CD8-positive, alpha-beta memory T cell (primary cell): Measurements from ENCODE around the gene RIN3. TPM values are rescaled to one million over a fixed set of nuclear protein-coding genes. Genes with fewer than 3 reads are reported as not detected.
"Not testable (repeated sequence)": the region's sequence is repeated elsewhere in the genome, so short reads cannot be mapped to it uniquely, and the experiment has no call there.

ENCODE experiments used
- CTCF ChIA-PET: fragments of 350-600 bp; sonication (Branson Sonifier 250); formaldehyde crosslinking; loops from one replicate; lab custom pipeline; 2021; ENCODE audit warnings: antibody characterized with exemption; lab: Charles Lee
- POLR2A ChIA-PET: fragments of 350-600 bp; sonication (Branson Sonifier 250); formaldehyde crosslinking; loops from one replicate; lab custom pipeline; 2021; ENCODE audit warnings: antibody characterized with exemption; lab: Charles Lee
- DNase-seq, 5 donors: peaks; one replicate each; pipeline versions ENCODE4 v3.0.0 to v3.0.0-alpha.2; 2020 to 2022; ENCODE audit warnings: mixed read lengths in 1 of 5
- H3K27ac ChIP-seq: one replicate; pipeline ENCODE4 v1.7.0; 2013; ENCODE audit warnings: low read depth, mild to moderate bottlenecking, low read length, moderate library complexity
- H3K27me3 ChIP-seq: 2 replicates; pipeline ENCODE4 v1.7.0; 2013; ENCODE audit warnings: low read length, mild to moderate bottlenecking; ENCODE audit not compliant: insufficient read depth, poor library complexity, severe bottlenecking
- H3K36me3 ChIP-seq: 2 replicates; pipeline ENCODE4 v1.7.0; 2013; ENCODE audit warnings: mild to moderate bottlenecking, low read length, moderate library complexity; ENCODE audit not compliant: insufficient read depth
- H3K4me1 ChIP-seq: 2 replicates; pipeline ENCODE4 v1.7.0; 2013; ENCODE audit warnings: mild to moderate bottlenecking, low read length, moderate library complexity; ENCODE audit not compliant: insufficient read depth
- H3K4me3 ChIP-seq: 2 replicates; pipeline ENCODE4 v1.7.0; 2013; ENCODE audit warnings: mild to moderate bottlenecking, low read length
- H3K9me3 ChIP-seq: 2 replicates; pipeline ENCODE4 v1.7.0; 2013; ENCODE audit warnings: mild to moderate bottlenecking, low read length
- H3K27ac Mint-ChIP-seq, 8 donors: one replicate each; pipeline ENCODE4 v1.8.0; 2020 to 2021; ENCODE audit warnings: mixed read lengths in 8 of 8, mild to moderate bottlenecking in 6 of 8, inconsistent platforms in 3 of 8, moderate library complexity in 3 of 8
- H3K27me3 Mint-ChIP-seq, 2 donors: one replicate each; pipeline ENCODE4 v1.8.0; 2020 to 2021; ENCODE audit warnings: mixed read lengths in 2 of 2, mild to moderate bottlenecking in 1 of 2, moderate library complexity in 1 of 2
- H3K36me3 Mint-ChIP-seq, 3 donors: one replicate each; pipeline ENCODE4 v1.8.0; 2020 to 2021; ENCODE audit warnings: mixed read lengths in 3 of 3, inconsistent platforms in 1 of 3, mild to moderate bottlenecking in 1 of 3
- H3K4me1 Mint-ChIP-seq, 3 donors: one replicate each; pipeline ENCODE4 v1.8.0; 2020 to 2021; ENCODE audit warnings: mixed read lengths in 3 of 3, inconsistent platforms in 1 of 3, mild to moderate bottlenecking in 1 of 3
- H3K4me3 Mint-ChIP-seq, 7 donors: one replicate each; pipeline ENCODE4 v1.8.0; 2020 to 2021; ENCODE audit warnings: mixed read lengths in 7 of 7, mild to moderate bottlenecking in 6 of 7, moderate library complexity in 4 of 7, inconsistent platforms in 2 of 7
- H3K9me3 Mint-ChIP-seq, 5 donors: one replicate each; pipeline ENCODE4 v1.8.0; 2020 to 2022; ENCODE audit warnings: mixed read lengths in 5 of 5, mild to moderate bottlenecking in 3 of 5, moderate library complexity in 2 of 5, inconsistent platforms in 1 of 5
- polyA plus RNA-seq: library from polyadenylated mRNA; unstranded; fragments of 300-500 nt; fragmentation: Illumina TruSeq; gene quantifications from one replicate; pipeline ENCODE4 v1.2.3, GENCODE V29; 2021
- total RNA-seq, 2 experiments: library from RNA; stranded (reverse); gene quantifications; one replicate each; pipeline ENCODE4 v1.2.3, GENCODE V29; 2021

RIN3 gene
- total and polyA plus RNA-seq, 3 experiments from 2014 or later: 31.9 to 47.4 (median 46.0) TPM

DNA sequence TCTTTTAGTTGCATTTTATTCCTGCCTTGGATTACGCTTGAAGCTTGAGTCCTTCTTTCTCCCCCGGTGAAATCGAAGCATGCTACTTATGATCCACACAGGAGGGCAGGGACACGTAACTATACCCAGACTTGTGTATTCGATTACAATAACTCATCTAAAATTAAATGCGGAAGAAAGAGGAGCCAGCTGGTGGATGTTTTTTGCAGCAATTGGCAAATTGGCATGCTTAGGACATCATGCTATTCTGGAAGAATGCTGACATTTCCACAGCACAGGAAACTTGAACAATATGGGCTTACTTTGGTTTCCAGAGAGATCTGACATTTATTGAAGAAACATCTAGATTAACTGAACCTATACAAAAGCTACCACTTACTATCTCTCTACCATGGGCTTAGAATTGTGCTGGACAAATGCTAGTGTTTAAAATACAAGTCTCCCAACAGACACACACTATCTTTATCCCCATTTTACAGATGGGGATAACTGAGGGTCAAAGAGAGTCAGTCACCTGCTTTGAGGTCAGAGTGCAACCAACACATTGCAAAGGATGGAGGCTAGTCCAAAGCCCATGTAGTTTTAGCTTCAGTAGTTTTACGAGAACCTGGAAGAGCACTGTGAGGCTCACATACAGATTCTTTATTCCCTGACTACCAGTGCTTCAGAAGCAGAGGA lies 198.5 kb downstream of the RIN3 start:
- Mint-ChIP-seq H3K36me3 (peaks cover 0 to 6% (median 3%) of the 10 kb centered on the region in 3 donors), H3K27ac (no peak overlapping the region), H3K9me3 (no peaks in the 10 kb centered on the region), H3K4me1 (no peaks in the 10 kb centered on the region), H3K27me3 (peaks cover 4 to 10% of the 10 kb centered on the region in 2 donors), H3K4me3 (no peak overlapping the region)
- CTCF ChIA-PET: interaction anchor here (1.1 to 3.9 kb wide), 4 partner anchors 14 to 72 kb away, joined by 3 to 22 read pairs (median 4); no protein-coding TSS in a partner anchor
- DNase-seq: no peak
- Histone ChIP-seq H3K9me3 (no peaks in the 10 kb centered on the region), H3K4me3 (no peak overlapping the region), H3K27ac (no peak overlapping the region), H3K36me3 (no peaks in the 10 kb centered on the region), H3K4me1 (no peaks in the 10 kb centered on the region), H3K27me3 (no peaks in the 10 kb centered on the region)
- POLR2A ChIA-PET: interaction anchor here (0.6 kb wide), 1 partner anchor 56 kb away, joined by 3 read pairs; no protein-coding TSS in a partner anchor

DNA sequence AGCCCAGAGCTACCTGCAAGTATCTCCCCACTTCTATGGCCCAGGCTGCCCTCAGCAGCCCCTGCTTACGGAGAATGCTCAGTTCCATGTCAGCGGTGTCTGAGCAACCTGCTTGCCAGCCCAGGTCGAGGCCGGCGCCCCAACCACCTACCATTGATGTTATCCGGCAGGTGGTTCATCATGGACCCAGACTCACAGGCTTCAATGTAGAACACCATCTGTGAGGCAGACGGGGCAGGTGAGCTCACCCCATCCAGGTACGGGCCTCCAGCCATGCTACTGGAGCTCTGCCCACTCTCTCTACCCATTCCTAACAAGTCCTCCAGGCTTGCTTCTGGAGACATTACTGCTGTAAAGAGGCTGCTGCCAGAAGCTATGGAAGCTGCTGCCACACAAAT lies 199.1 kb downstream of the RIN3 start:
- peaks cover 0 to 6% (median 3%) of the 10 kb centered on the region in 3 donors for H3K36me3 Mint-ChIP-seq
- Histone ChIP-seq H3K9me3 (no peaks in the 10 kb centered on the region), H3K27me3 (no peaks in the 10 kb centered on the region), H3K4me3 (no peak overlapping the region), H3K27ac (no peak overlapping the region), H3K36me3 (no peaks in the 10 kb centered on the region), H3K4me1 (no peaks in the 10 kb centered on the region)
- no peak for DNase-seq
- H3K4me1 Mint-ChIP-seq: peaks cover 3 to 4% (median 3%) of the 10 kb centered on the region in 3 donors
- H3K27ac Mint-ChIP-seq: no peak overlapping the region
- POLR2A ChIA-PET: interaction anchor here (0.6 kb wide), 1 partner anchor 56 kb away, joined by 3 read pairs; no protein-coding TSS in a partner anchor
- H3K27me3 Mint-ChIP-seq: peaks cover 4 to 7% of the 10 kb centered on the region in 2 donors
- CTCF ChIA-PET: interaction anchor here (1.4 to 3.9 kb wide), 3 partner anchors 13 to 71 kb away, joined by 3 to 22 read pairs (median 6); no protein-coding TSS in a partner anchor
- no peaks in the 10 kb centered on the region for H3K9me3 Mint-ChIP-seq
- H3K4me3 Mint-ChIP-seq: no peak overlapping the region

DNA sequence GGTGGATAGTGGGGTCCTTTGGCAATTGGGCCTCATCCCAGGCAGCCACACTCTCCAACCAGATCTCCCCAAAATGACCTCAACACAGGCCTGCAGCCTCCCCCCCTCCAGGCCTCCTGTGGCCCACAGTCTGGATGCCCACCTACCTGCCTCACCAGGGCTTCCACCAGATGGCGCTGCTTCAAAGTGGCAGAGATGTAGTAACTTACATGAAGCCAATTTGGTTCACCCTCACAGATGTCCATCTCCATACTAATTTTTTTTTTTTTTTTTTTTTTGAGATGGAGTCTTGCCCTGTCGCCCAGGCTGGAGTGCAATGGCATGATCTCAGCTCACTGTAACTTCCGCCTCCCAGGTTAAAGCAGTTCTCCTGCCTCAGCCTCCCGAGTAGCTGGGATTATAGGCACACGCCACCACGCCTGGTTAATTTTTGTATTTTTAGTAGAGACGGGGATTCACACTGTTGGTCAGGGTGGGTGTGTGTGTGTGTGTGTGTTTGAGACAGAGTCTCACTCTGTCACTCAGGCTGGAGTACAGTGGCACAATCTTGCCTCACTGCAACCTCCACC lies 201.2 kb downstream of the RIN3 start:
- H3K9me3 ChIP-seq, H3K27ac ChIP-seq, H3K36me3 ChIP-seq, POLR2A ChIA-PET, H3K27me3 ChIP-seq, H3K4me1 ChIP-seq, H3K4me1 Mint-ChIP-seq, H3K4me3 Mint-ChIP-seq, H3K36me3 Mint-ChIP-seq, H3K4me3 ChIP-seq, H3K27me3 Mint-ChIP-seq, H3K9me3 Mint-ChIP-seq: not testable (repeated sequence)
- CTCF ChIA-PET: interaction anchor here (0.7 to 3.9 kb wide), 5 partner anchors 35 to 342 kb away, joined by 3 to 22 read pairs (median 4); no protein-coding TSS in a partner anchor
- peak overlapping the region in 1 of 8 donors; percentile 34 for H3K27ac Mint-ChIP-seq
- peak; percentile 39 to 83 (median 68) for DNase-seq

DNA sequence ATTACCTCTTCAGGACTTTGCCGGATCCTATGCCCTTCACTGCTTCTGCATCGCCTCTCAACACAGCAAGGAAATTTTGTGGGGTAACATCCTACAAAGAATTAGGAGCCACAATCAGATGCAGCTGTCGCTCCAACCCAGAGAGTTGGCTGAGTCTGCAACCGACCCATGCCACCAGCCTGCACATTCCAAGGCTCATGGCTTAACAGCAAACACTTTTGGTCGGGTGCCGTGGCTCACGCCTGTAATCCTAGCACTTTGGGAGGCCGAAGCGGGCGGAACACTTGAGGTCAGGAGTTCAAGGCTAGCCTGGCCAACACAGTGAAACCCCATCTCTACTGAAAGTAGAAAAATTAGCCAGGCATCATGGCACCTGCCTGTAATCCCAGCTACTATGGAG lies 202.6 kb downstream of the RIN3 start:
- Histone ChIP-seq H3K36me3 (no peaks in the 10 kb centered on the region), H3K4me1 (no peaks in the 10 kb centered on the region), H3K27me3 (no peaks in the 10 kb centered on the region), H3K27ac (no peak overlapping the region), H3K4me3 (no peak overlapping the region), H3K9me3 (no peaks in the 10 kb centered on the region)
- peaks cover 0 to 2% of the 10 kb centered on the region in 2 donors for H3K27me3 Mint-ChIP-seq
- H3K4me3 Mint-ChIP-seq: no peak overlapping the region
- H3K9me3 Mint-ChIP-seq: peaks cover 0 to 2% (median 0%) of the 10 kb centered on the region in 5 donors
- ChIA-PET POLR2A (no interaction called here), CTCF (interaction anchor here (3.9 kb wide), 1 partner anchor 68 kb away, joined by 22 read pairs; no protein-coding TSS in a partner anchor)
- H3K36me3 Mint-ChIP-seq: peaks cover 0 to 6% (median 0%) of the 10 kb centered on the region in 3 donors
- H3K27ac Mint-ChIP-seq: no peak overlapping the region
- no peak for DNase-seq
- peaks cover 3 to 6% (median 3%) of the 10 kb centered on the region in 3 donors for H3K4me1 Mint-ChIP-seq

DNA sequence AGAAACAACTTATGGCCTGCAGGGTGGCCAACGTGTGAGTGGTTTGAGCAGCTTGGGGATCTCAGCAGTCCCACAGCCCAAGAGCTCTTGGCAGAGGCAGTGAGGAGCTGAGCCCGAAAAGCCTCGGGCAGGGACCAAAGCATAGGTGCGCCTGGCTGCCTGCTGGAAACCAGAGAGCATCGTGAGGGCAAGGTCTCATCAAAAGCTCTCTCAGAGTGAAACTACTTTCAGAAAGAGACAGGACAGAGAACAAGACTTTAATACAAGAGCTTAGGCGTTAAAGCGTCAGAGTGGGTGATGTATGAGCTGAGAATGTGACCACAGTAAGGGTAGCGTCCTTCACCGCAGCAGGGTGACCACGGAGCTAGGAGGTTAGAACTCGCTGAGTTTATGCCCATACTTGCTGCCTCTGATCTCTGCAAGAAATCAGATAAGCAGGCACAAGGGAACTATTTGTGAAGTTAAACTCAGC lies 204.0 kb downstream of the RIN3 start:
- POLR2A ChIA-PET: no interaction called here
- H3K36me3 ChIP-seq: no peaks in the 10 kb centered on the region
- H3K27ac ChIP-seq: no peak overlapping the region
- Mint-ChIP-seq H3K9me3 (peaks cover 0 to 2% (median 0%) of the 10 kb centered on the region in 5 donors), H3K4me3 (peak overlapping the region in 2 of 7 donors; percentile 8 to 75), H3K36me3 (no peaks in the 10 kb centered on the region), H3K27ac (peak overlapping the region in 3 of 8 donors; percentile 22 to 64 (median 26)), H3K27me3 (peaks cover 0 to 2% of the 10 kb centered on the region in 2 donors), H3K4me1 (peaks cover 3 to 6% (median 3%) of the 10 kb centered on the region in 3 donors)
- no peak overlapping the region for H3K4me3 ChIP-seq
- no peaks in the 10 kb centered on the region for H3K4me1 ChIP-seq
- DNase-seq: peak in 1 of 5 donors; percentile 45
- CTCF ChIA-PET: interaction anchor here (1.5 kb wide), 1 partner anchor 66 kb away, joined by 5 read pairs; no protein-coding TSS in a partner anchor
- no peaks in the 10 kb centered on the region for H3K9me3 ChIP-seq
- H3K27me3 ChIP-seq: no peaks in the 10 kb centered on the region

DNA sequence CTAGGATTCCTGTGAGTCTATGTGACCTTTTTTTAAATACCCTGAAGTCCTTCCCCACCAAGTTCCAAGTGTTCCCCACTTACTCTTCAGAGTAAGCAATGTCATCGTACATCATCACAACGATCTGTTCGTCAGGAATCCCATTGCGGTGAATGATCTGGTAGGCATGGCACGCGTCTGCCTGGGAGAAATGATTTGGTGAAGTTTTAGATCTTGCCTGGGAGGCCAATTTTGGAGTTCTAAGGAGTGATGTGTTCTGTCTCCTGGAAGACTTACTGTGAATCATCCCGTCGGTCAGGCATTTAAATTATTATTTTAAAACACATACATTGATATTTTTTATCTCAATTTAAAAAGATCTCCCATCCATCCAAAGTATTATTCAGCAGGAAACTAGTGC lies 205.1 kb downstream of the RIN3 start:
- H3K36me3 Mint-ChIP-seq: no peaks in the 10 kb centered on the region
- POLR2A ChIA-PET: no interaction called here
- no peak overlapping the region for H3K27ac ChIP-seq
- no peaks in the 10 kb centered on the region for H3K4me1 ChIP-seq
- peaks cover 0 to 2% (median 0%) of the 10 kb centered on the region in 5 donors for H3K9me3 Mint-ChIP-seq
- no peak overlapping the region for H3K4me3 ChIP-seq
- DNase-seq: no peak
- H3K27me3 Mint-ChIP-seq: peaks cover 0 to 2% of the 10 kb centered on the region in 2 donors
- H3K27ac Mint-ChIP-seq: no peak overlapping the region
- H3K4me1 Mint-ChIP-seq: peaks cover 3 to 6% (median 3%) of the 10 kb centered on the region in 3 donors
- CTCF ChIA-PET: interaction anchor here (1.5 kb wide), 1 partner anchor 65 kb away, joined by 5 read pairs; no protein-coding TSS in a partner anchor
- no peaks in the 10 kb centered on the region for H3K36me3 ChIP-seq
- no peaks in the 10 kb centered on the region for H3K27me3 ChIP-seq
- no peak overlapping the region for H3K4me3 Mint-ChIP-seq
- no peaks in the 10 kb centered on the region for H3K9me3 ChIP-seq

DNA sequence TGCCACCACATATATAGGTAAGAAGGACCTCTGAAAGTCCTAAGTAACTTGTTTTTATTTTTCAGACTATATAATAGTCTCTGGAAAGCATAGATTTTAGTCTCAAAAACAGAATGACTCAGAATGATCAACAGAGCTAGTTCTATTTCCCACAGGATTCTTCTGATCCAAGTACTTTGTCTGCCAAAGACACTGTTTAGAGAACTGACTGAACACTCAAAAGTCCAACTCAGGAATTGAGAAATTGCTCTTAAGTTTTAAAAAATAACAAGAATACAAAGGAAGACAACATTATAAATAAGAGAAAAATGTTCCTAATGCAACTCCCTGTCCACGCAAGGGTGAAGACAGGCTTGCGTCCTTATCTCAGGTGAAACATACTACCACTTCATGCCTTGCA lies 205.8 kb downstream of the RIN3 start:
- ChIA-PET CTCF (no interaction called here), POLR2A (no interaction called here)
- Histone ChIP-seq H3K9me3 (no peaks in the 10 kb centered on the region), H3K27me3 (no peaks in the 10 kb centered on the region), H3K27ac (no peak overlapping the region), H3K4me3 (no peak overlapping the region), H3K4me1 (no peaks in the 10 kb centered on the region), H3K36me3 (no peaks in the 10 kb centered on the region)
- H3K9me3 Mint-ChIP-seq: peaks cover 0 to 2% (median 0%) of the 10 kb centered on the region in 5 donors
- peak overlapping the region in 1 of 8 donors; percentile 17 for H3K27ac Mint-ChIP-seq
- peaks cover 0 to 4% (median 0%) of the 10 kb centered on the region in 3 donors for H3K36me3 Mint-ChIP-seq
- peaks cover 0 to 2% of the 10 kb centered on the region in 2 donors for H3K27me3 Mint-ChIP-seq
- no peak for DNase-seq
- H3K4me1 Mint-ChIP-seq: peaks cover 3 to 6% (median 3%) of the 10 kb centered on the region in 3 donors
- no peak overlapping the region for H3K4me3 Mint-ChIP-seq
